HEK293T (cell line): Measurements from ENCODE around the gene PCCB.
"Not testable (repeated sequence)": the region's sequence is repeated elsewhere in the genome, so short reads cannot be mapped to it uniquely, and the experiment has no call there.

Source experiments
- BHLHE40 ChIP-seq: fragments of 450-650 bp; IDR thresholded peaks from 2 replicates; pipeline ENCODE4 v1.6.1; 2016; ENCODE audit warnings: mild to moderate bottlenecking, moderate library complexity, borderline replicate concordance
- ELF4 ChIP-seq: fragments of 450-650 bp; IDR thresholded peaks from 2 replicates; pipeline ENCODE4 v1.6.1; 2017; ENCODE audit warnings: antibody characterized with exemption
- FOXK2 ChIP-seq: fragments of 450-650 bp; IDR thresholded peaks from 2 replicates; pipeline ENCODE4 v1.6.1; 2016; ENCODE audit warnings: mild to moderate bottlenecking
- SP1 ChIP-seq: fragments of 450-650 bp; IDR thresholded peaks from 2 replicates; pipeline ENCODE4 v1.6.1; 2017

DNA sequence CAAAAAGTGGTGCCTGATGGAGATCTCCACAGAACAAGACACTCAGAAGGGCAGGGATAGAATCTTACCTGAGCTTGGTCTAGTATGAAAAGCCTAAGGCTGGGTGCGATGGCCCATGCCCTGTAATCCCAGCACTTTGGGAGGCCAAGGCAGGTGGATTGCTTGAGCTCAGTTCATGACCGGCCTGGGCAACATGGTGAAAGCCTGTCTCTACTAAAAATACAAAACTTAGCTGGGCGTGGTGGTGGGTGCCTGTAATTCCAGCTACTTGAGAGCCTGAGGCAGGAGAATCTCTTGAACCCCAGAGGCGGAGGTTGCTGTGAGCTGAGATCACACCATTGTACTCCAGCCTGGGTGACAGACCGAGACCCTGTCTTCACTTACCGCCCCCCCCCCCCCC lies 84.6 kb downstream of the PCCB start:
- TF ChIP-seq ELF4, SP1, FOXK2, BHLHE40: not testable (repeated sequence)
